H1 (cell line): ENCODE measurements around the gene PHF23. TPM values are rescaled to one million over a fixed set of nuclear protein-coding genes. Genes with fewer than 3 reads are reported as not detected.
A peak's percentile ranks its signal among the peaks of the same experiment; 100 is the strongest.

Experiments used
- CBX5 ChIP-seq: fragments of 300-800, 300-1000 bp; sonication (generic); IDR thresholded peaks from 2 replicates; pipeline ENCODE4 v1.7.1; 2016; ENCODE audit warnings: antibody characterized with exemption, low read length, low read depth
- CEBPB ChIP-seq: IDR thresholded peaks from 2 replicates; pipeline ENCODE4 v1.6.1; 2012; ENCODE audit warnings: low read depth, low read length
- CREB1 ChIP-seq: IDR thresholded peaks from 2 replicates; pipeline ENCODE4 v1.6.1; 2012; ENCODE audit warnings: inconsistent platforms
- CTCF ChIP-seq, 3 experiments: IDR thresholded peaks; 1 replicate in 2 of 3; 2 replicates in 1 of 3; pipeline versions ENCODE4 v1.5.1 to v1.6.1; 2011; ENCODE audit warnings: low read length in 3 of 3, mild to moderate bottlenecking in 3 of 3, inconsistent platforms in 2 of 3, low read depth in 1 of 3, moderate library complexity in 1 of 3; ENCODE audit not compliant: insufficient read depth in 1 of 3; ENCODE audit errors: control extremely low read depth in 1 of 3
- FOSL1 ChIP-seq: IDR thresholded peaks from 2 replicates; pipeline ENCODE4 v1.6.1; 2011; ENCODE audit warnings: mild to moderate bottlenecking, low read depth, low read length, moderate library complexity; ENCODE audit not compliant: insufficient read depth
- HDAC2 ChIP-seq, 2 experiments: fragments of 300-600 bp in 1 of 2; sonication (generic) in 1 of 2; IDR thresholded peaks; 2 replicates each; pipeline ENCODE4 v1.6.1; 2011 to 2012; ENCODE audit warnings: low read depth in 2 of 2, low read length in 2 of 2, mild to moderate bottlenecking in 2 of 2, moderate library complexity in 2 of 2, borderline replicate concordance in 1 of 2, inconsistent platforms in 1 of 2
- KDM1A ChIP-seq: fragments of 200-600, 300-600 bp; sonication (generic); IDR thresholded peaks from 2 replicates; pipeline ENCODE4 v1.7.1; 2016; ENCODE audit warnings: mild to moderate bottlenecking, low read length, borderline replicate concordance
- KDM4A ChIP-seq: IDR thresholded peaks from one replicate; pipeline ENCODE4 v1.7.1; 2012; ENCODE audit warnings: low read depth, mild to moderate bottlenecking, moderate library complexity, low read length, inconsistent platforms; ENCODE audit not compliant: severe bottlenecking
- MAFK ChIP-seq: IDR thresholded peaks from 2 replicates; pipeline ENCODE4 v1.6.1; 2012; ENCODE audit warnings: low read depth, mild to moderate bottlenecking, improper control_type of control experiment, low read length
- POLR2AphosphoS5 ChIP-seq: IDR thresholded peaks from 2 replicates; pipeline ENCODE4 v1.6.1; 2011; ENCODE audit warnings: low read depth, low read length
- RAD21 ChIP-seq, 2 experiments: IDR thresholded peaks in 1 of 2; conservative IDR thresholded peaks in 1 of 2; 2 replicates each; pipeline ENCODE4 v1.6.1; 2011; ENCODE audit warnings: low read depth in 2 of 2, low read length in 2 of 2, improper control_type of control experiment in 1 of 2, inconsistent platforms in 1 of 2, mild to moderate bottlenecking in 1 of 2, moderate library complexity in 1 of 2
- RBBP5 ChIP-seq: IDR thresholded peaks from 2 replicates; pipeline ENCODE4 v1.7.1; 2012; ENCODE audit warnings: low read depth, mild to moderate bottlenecking, inconsistent platforms, low read length, moderate library complexity, borderline replicate concordance
- SP2 ChIP-seq: IDR thresholded peaks from 2 replicates; pipeline ENCODE4 v1.6.1; 2012; ENCODE audit warnings: mild to moderate bottlenecking, low read length, inconsistent platforms
- SRF ChIP-seq: IDR thresholded peaks from 2 replicates; pipeline ENCODE4 v1.6.1; 2011; ENCODE audit warnings: mild to moderate bottlenecking, low read depth, low read length, moderate library complexity
- polyA plus RNA-seq, 7 experiments: library from polyadenylated mRNA; depleted of rRNA in 3 of 7; stranded (reverse) in 5 of 7; unstranded in 2 of 7; fragments of >200 nt in 5 of 7; fragments of 200-250 nt in 2 of 7; gene quantifications; 1 replicate in 5 of 7; 2 replicates in 1 of 7; 4 replicates in 1 of 7; pipeline versions ENCODE4 v1.2.1 to v1.2.3, GENCODE V29; 2011 to 2013; ENCODE audit warnings: missing spikeins in 2 of 7, mixed read lengths in 2 of 7
- total RNA-seq: library from RNA; stranded (reverse); fragmentation: NEBNext Ultra II Directional; extraction: Animal tissue kit (Norgen Biotek cat#: 25700); gene quantifications from 2 replicates; pipeline ENCODE4 v1.2.1, GENCODE V29; 2021

PHF23 gene
- total and polyA plus RNA-seq, 2 of the 8 experiments (the other 6 are each of a cell fraction or from before 2014, with no cell fraction given), result 47.5 to 62.8 TPM

GRCh38 chr17:7220593-7221277 is 18.5 kb downstream of the PHF23 start (continued):
- TF ChIP-seq KDM1A (no peak), CTCF (IDR thresholded peaks at IDR 0.05; ENCODE audit: control extremely low read depth in 1 of 3, insufficient read depth in 1 of 3, low read depth in 1 of 3, low read length in 3 of 3) (peak; percentile 53 to 78 (median 77)), RBBP5 (0 out of 2 replicates have a peak, but pooled peaks have one; percentile 6), CBX5 (no peak), SRF (no peak), RAD21 (IDR thresholded peaks at IDR 0.05 in 1 of 2, conservative IDR thresholded peaks at IDR 0.05 in 1 of 2; ENCODE audit: low read depth in 2 of 2, low read length in 2 of 2) (peak; percentile 56 to 71), CEBPB (no peak), KDM4A (no peak), POLR2AphosphoS5 (peak; percentile 69), FOSL1 (no peak), SP2 (no peak), HDAC2 (IDR thresholded peaks at IDR 0.05; ENCODE audit: borderline replicate concordance in 1 of 2, low read depth in 2 of 2, low read length in 2 of 2) (no peak), MAFK (peak; percentile 73; the same call in 1 of the 2 replicates), CREB1 (no peak; the same call in 1 of the 2 replicates)
